K562 (cell line): ENCODE results near the gene EXOC3L1. TPM values are rescaled to one million over a fixed set of nuclear protein-coding genes. Genes with fewer than 3 reads are reported as not detected.

ENCODE experiments used
- BMI1 ChIP-seq: fragments of 150-350 bp; IDR thresholded peaks from 2 replicates; pipeline ENCODE4 v1.6.1; 2014; ENCODE audit warnings: low read length
- CC2D1A ChIP-seq: fragments of 450-650 bp; IDR thresholded peaks from 2 replicates; pipeline ENCODE4 v1.6.1; 2017; ENCODE audit warnings: mild to moderate bottlenecking
- CGGBP1 ChIP-seq: fragments of 250-450 bp; sonication (Bioruptor Pico); IDR thresholded peaks from 2 replicates; pipeline ENCODE4 v1.9.0; 2021; ENCODE audit warnings: mild to moderate bottlenecking
- CHCHD3 ChIP-seq: fragments of 250-450 bp; sonication (Bioruptor Pico); IDR thresholded peaks from 2 replicates; pipeline ENCODE4 v2.1.2; 2022; ENCODE audit warnings: mild to moderate bottlenecking
- CSDE1 ChIP-seq, 2 experiments: fragments of 450-650 bp; IDR thresholded peaks; 2 replicates each; pipeline ENCODE4 v1.6.1; 2016; ENCODE audit warnings: mild to moderate bottlenecking in 1 of 2
- DIDO1 ChIP-seq: fragments of 450-650 bp; IDR thresholded peaks from 2 replicates; pipeline ENCODE4 v1.6.1; 2016; ENCODE audit warnings: low read depth, missing biosample characterization, missing genetic modification characterization
- DMBX1 ChIP-seq: fragments of 250-450 bp; sonication (Bioruptor Pico); IDR thresholded peaks from 2 replicates; pipeline ENCODE4 v1.8.0; 2022; ENCODE audit warnings: inconsistent platforms, mild to moderate bottlenecking, moderate library complexity, borderline replicate concordance
- ELF1 ChIP-seq: fragments of 200-800 bp; sonication (Bioruptor generic); IDR thresholded peaks from 2 replicates; pipeline ENCODE4 v1.6.1; 2016; ENCODE audit warnings: missing genetic modification characterization, missing compliant biosample characterization
- ELF2 ChIP-seq: fragments of 250-450 bp; sonication (Bioruptor Pico); IDR thresholded peaks from 2 replicates; pipeline ENCODE4 v1.5.0; 2021; ENCODE audit warnings: mild to moderate bottlenecking
- ESRRB ChIP-seq: fragments of 250-450 bp; sonication (Bioruptor Pico); IDR thresholded peaks from 2 replicates; pipeline ENCODE4 v1.5.0; 2020; ENCODE audit warnings: mild to moderate bottlenecking, moderate library complexity, borderline replicate concordance
- IRF1 ChIP-seq: sonication (generic); formaldehyde crosslinking; IDR thresholded peaks from 2 replicates; pipeline ENCODE4 v1.8.0; 2022; ENCODE audit warnings: missing genetic modification reagents, mild to moderate bottlenecking, borderline replicate concordance
- MCM5 ChIP-seq: fragments of 450-650 bp; IDR thresholded peaks from 2 replicates; pipeline ENCODE4 v1.6.1; 2016; ENCODE audit warnings: low read depth
- MCM7 ChIP-seq, 2 experiments: fragments of 450-650 bp; IDR thresholded peaks; 2 replicates each; pipeline ENCODE4 v1.6.1; 2016 to 2018
- MEIS2 ChIP-seq: fragments of 450-650 bp; IDR thresholded peaks from 2 replicates; pipeline ENCODE4 v1.6.1; 2014; ENCODE audit warnings: mild to moderate bottlenecking; ENCODE audit not compliant: partially characterized antibody
- NFYB ChIP-seq: IDR thresholded peaks from 2 replicates; pipeline ENCODE4 v1.6.1; 2011; ENCODE audit warnings: mild to moderate bottlenecking, moderate library complexity; ENCODE audit not compliant: insufficient read length; ENCODE audit errors: extremely low read depth
- NR2C1 ChIP-seq, 2 experiments: fragments of 450-650 bp; IDR thresholded peaks; 2 replicates each; pipeline ENCODE4 v1.6.1; 2017; ENCODE audit warnings: mild to moderate bottlenecking in 2 of 2, antibody characterized with exemption in 1 of 2, inconsistent platforms in 1 of 2, missing compliant biosample characterization in 1 of 2, missing genetic modification characterization in 1 of 2
- NR2F6 ChIP-seq: fragments of 450-650 bp; formaldehyde crosslinking; IDR thresholded peaks from 2 replicates; pipeline ENCODE4 v1.4.0; 2020; ENCODE audit warnings: mild to moderate bottlenecking
- NRF1 ChIP-seq, 2 experiments: fragments of 450-650 bp; IDR thresholded peaks in 1 of 2; conservative IDR thresholded peaks in 1 of 2; 2 replicates each; pipeline ENCODE4 v1.6.1; 2014; ENCODE audit warnings: mild to moderate bottlenecking in 2 of 2
- PHTF2 ChIP-seq: fragments of 250-450 bp; sonication (Bioruptor Pico); IDR thresholded peaks from 2 replicates; pipeline ENCODE4 v1.5.0; 2021; ENCODE audit warnings: mild to moderate bottlenecking
- PTTG1 ChIP-seq: fragments of 450-650 bp; IDR thresholded peaks from 2 replicates; pipeline ENCODE4 v1.6.1; 2016; ENCODE audit warnings: low read depth, mild to moderate bottlenecking, missing genetic modification characterization, missing compliant biosample characterization
- TAL1 ChIP-seq: fragments of 450-650 bp; IDR thresholded peaks from 2 replicates; pipeline ENCODE4 v1.6.1; 2016; ENCODE audit warnings: mild to moderate bottlenecking
- ZMIZ1 ChIP-seq, 2 experiments: fragments of 150-350 bp in 1 of 2; IDR thresholded peaks; 2 replicates each; pipeline ENCODE4 v1.6.1; 2012 to 2016; ENCODE audit warnings: low read depth in 2 of 2, low read length in 2 of 2, mild to moderate bottlenecking in 1 of 2, moderate library complexity in 1 of 2
- ZNF146 ChIP-seq: IDR thresholded peaks from one replicate; pipeline ENCODE4 v1.6.1; 2018; ENCODE audit warnings: missing compliant biosample characterization; ENCODE audit not compliant: unreplicated experiment
- ZNF277 ChIP-seq: fragments of 250-450 bp; sonication (Bioruptor Pico); IDR thresholded peaks from 2 replicates; pipeline ENCODE4 v1.8.0; 2022; ENCODE audit warnings: inconsistent platforms, mild to moderate bottlenecking, moderate library complexity, borderline replicate concordance
- ZNF717 ChIP-seq: fragments of 250-450 bp; sonication (Bioruptor Pico); IDR thresholded peaks from 2 replicates; pipeline ENCODE4 v1.5.0; 2021
- polyA plus RNA-seq, 8 experiments: library from polyadenylated mRNA; depleted of rRNA in 4 of 8; stranded (reverse) in 5 of 8; unstranded in 3 of 8; fragments of >200 nt; fragmentation: Nextera tagmentation in 2 of 8; fragmentation: Illumina TruSeq in 1 of 8; extraction: Ambion mirVana in 2 of 8; extraction: Trizol in 1 of 8; gene quantifications; 2 replicates each; pipeline versions ENCODE4 v1.2.1 to v1.2.3, GENCODE V29; 2011 to 2014; ENCODE audit warnings: inconsistent platforms in 1 of 8, missing spikeins in 1 of 8
- total RNA-seq, 7 experiments: library from RNA; depleted of rRNA in 6 of 7; stranded (reverse); fragments of >200 nt in 6 of 7; fragmentation: Illumina TruSeq in 2 of 7; extraction: Trizol in 2 of 7; gene quantifications; 2 replicates each; pipeline versions ENCODE4 v1.2.1 to v1.2.3, GENCODE V29; 2011 to 2021; ENCODE audit warnings: low replicate concordance in 1 of 7

The EXOC3L1 gene
- total and polyA plus RNA-seq, 9 of the 15 experiments (the other 6 are each of a cell fraction or from before 2014, with no cell fraction given), result 0.08 TPM; not detected in 8

GRCh38 chr16:67183627-67184452 is 6.1 kb downstream of the EXOC3L1 start, which contains the start of gene MATCAP1 (continued):
- TF ChIP-seq IRF1 (no peak), MCM5 (no peak), NR2C1 (IDR thresholded peaks at IDR 0.05) (no peak), NR2C1 (tag; IDR thresholded peaks at IDR 0.05) (no peak), BMI1 (no peak), NRF1 (conservative IDR thresholded peaks at IDR 0.05 in 1 of 2, IDR thresholded peaks at IDR 0.05 in 1 of 2) (peak; percentile 83 to 86), CC2D1A (no peak), MEIS2 (peak; percentile 79), TAL1 (no peak), ZNF146 (CRISPR knock-in tag) (no peak), DIDO1 (tag) (no peak), CHCHD3 (no peak), ESRRB (no peak), DMBX1 (CRISPR knock-in tag) (no peak), CGGBP1 (CRISPR knock-in tag) (no peak), NR2F6 (no peak), ZMIZ1 (IDR thresholded peaks at IDR 0.05; ENCODE audit: low read depth in 2 of 2, low read length in 2 of 2) (no peak), CSDE1 (IDR thresholded peaks at IDR 0.05) (no peak), ZNF717 (CRISPR knock-in tag) (no peak), NFYB (peak; percentile 94), PHTF2 (CRISPR knock-in tag) (no peak), ZNF277 (no peak), PTTG1 (tag) (no peak), ELF1 (tag) (no peak), ELF2 (CRISPR knock-in tag) (no peak), MCM7 (IDR thresholded peaks at IDR 0.05) (no peak)
